Sigmoid colon (tissue), 7 donors: ENCODE data around the gene CRYBB2. TPM values are rescaled to one million over a fixed set of nuclear protein-coding genes. Genes with fewer than 3 reads are reported as not detected.
"Not testable (repeated sequence)": the region's sequence is repeated elsewhere in the genome, so short reads cannot be mapped to it uniquely, and the experiment has no call there.

Source experiments
- DNase-seq: peaks from one replicate; pipeline ENCODE4 v3.0.0-alpha.2; 2019
- H3K27ac ChIP-seq, 4 donors: fragments of 200-600 bp; sonication (generic); one replicate each; pipeline ENCODE4 v1.5.1; 2016 to 2019; ENCODE audit warnings: mild to moderate bottlenecking in 1 of 4
- H3K27me3 ChIP-seq, 3 donors: fragments of 200-600 bp; sonication (generic); one replicate each; pipeline ENCODE4 v1.5.1; 2019; ENCODE audit warnings: mild to moderate bottlenecking in 1 of 3
- H3K36me3 ChIP-seq, 4 donors: fragments of 200-600 bp; sonication (generic); one replicate each; pipeline ENCODE4 v1.5.1; 2016 to 2019
- H3K4me1 ChIP-seq, 4 donors: fragments of 200-600 bp; sonication (generic); one replicate each; pipeline ENCODE4 v1.5.1; 2017 to 2019
- H3K4me3 ChIP-seq, 4 donors: fragments of 200-600 bp; sonication (generic); one replicate each; pipeline ENCODE4 v1.5.1; 2017 to 2019; ENCODE audit warnings: mild to moderate bottlenecking in 2 of 4, moderate library complexity in 1 of 4
- H3K9me3 ChIP-seq, 4 donors: fragments of 200-600 bp in 3 of 4; sonication (generic) in 3 of 4; one replicate each; pipeline versions ENCODE4 v1.5.1 to v1.6.1; 2013 to 2019
- EP300 ChIP-seq, 4 donors: sonication (generic); formaldehyde crosslinking; IDR thresholded peaks; one replicate each; pipeline ENCODE4 v1.6.1; 2017; ENCODE audit warnings: antibody characterized with exemption in 4 of 4
- POLR2A ChIP-seq, 2 donors: fragments of 450-650 bp; IDR thresholded peaks; one replicate each; pipeline ENCODE4 v1.6.1; 2016; ENCODE audit warnings: antibody characterized with exemption in 2 of 2, mild to moderate bottlenecking in 2 of 2, moderate library complexity in 2 of 2
- POLR2AphosphoS5 ChIP-seq, 4 donors: sonication (generic); formaldehyde crosslinking; IDR thresholded peaks; one replicate each; pipeline ENCODE4 v1.6.1; 2017; ENCODE audit warnings: antibody characterized with exemption in 4 of 4
- WGBS, 2 donors: extraction: QIAGEN DNeasy Blood & Tissue Kit; methylation state at CpG; one replicate each; pipeline ENCODE4 v1.1.7; 2013; 5-methylcytosine and 5-hydroxymethylcytosine counted together
- intact Hi-C: fragments of 100-400 bp; cut with DNase I; formaldehyde crosslinking; loops from one replicate; pipeline ENCODE4 v1.15.1; 2023
- polyA plus RNA-seq, 3 donors: library from polyadenylated mRNA; stranded (reverse); fragments of 200-250 nt; gene quantifications; one replicate each; pipeline ENCODE4 v1.2.3, GENCODE V29; 2013
- total RNA-seq, 4 donors: library from RNA; depleted of rRNA; stranded (reverse); fragments of >200 nt; gene quantifications; one replicate each; pipeline ENCODE4 v1.1.0, GENCODE V29; 2016
- TF ChIP-seq, protein P1 (sequence below), 4 experiments: fragments of 450-650 bp in 3 of 4; fragments of 200-600 bp in 1 of 4; IDR thresholded peaks; one replicate each; pipeline ENCODE4 v1.5.1; 2016 to 2019; ENCODE audit warnings: antibody characterized with exemption in 4 of 4, mild to moderate bottlenecking in 3 of 4, moderate library complexity in 2 of 4
- donor health status: healthy with polysubstance abuse.
- donor health status: Bipolar disorder and iron deficiency.
- donor health status: healthy.

Gene CRYBB2
- total and polyA plus RNA-seq, 7 donors, result 0.32 to 1.1 TPM; not detected in 5

DNA sequence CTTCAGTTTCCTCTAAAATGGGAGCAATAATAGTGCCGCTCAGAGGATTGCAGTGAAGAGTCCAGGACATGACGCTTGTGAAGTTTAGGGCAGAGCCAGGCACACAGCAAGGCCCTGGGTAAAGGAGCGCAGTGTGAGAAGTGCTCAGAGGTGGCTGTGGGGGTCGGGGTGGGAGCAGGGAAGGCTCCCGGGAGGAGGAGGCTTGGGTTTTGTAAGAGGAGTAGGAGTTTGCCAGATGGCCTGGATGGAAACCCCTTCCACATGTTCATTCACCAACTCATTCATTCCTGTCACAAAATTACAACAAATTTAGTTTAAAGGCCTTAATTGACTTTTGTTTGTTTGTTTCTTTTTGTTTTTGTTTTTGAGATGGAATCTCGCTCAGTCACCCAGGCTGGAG, 17.0 kb downstream of the CRYBB2 start:
- peaks cover 0 to 6% (median 0%) of the 10 kb centered on the region in 4 donors for H3K4me1 ChIP-seq
- no peak for DNase-seq
- H3K9me3 ChIP-seq, result no peaks in the 10 kb centered on the region
- peaks cover 0 to 55% (median 25%) of the 10 kb centered on the region in 3 donors for H3K27me3 ChIP-seq
- TF ChIP-seq POLR2A (IDR thresholded peaks at IDR 0.05), result no peak
- TF ChIP-seq, protein P1, sequence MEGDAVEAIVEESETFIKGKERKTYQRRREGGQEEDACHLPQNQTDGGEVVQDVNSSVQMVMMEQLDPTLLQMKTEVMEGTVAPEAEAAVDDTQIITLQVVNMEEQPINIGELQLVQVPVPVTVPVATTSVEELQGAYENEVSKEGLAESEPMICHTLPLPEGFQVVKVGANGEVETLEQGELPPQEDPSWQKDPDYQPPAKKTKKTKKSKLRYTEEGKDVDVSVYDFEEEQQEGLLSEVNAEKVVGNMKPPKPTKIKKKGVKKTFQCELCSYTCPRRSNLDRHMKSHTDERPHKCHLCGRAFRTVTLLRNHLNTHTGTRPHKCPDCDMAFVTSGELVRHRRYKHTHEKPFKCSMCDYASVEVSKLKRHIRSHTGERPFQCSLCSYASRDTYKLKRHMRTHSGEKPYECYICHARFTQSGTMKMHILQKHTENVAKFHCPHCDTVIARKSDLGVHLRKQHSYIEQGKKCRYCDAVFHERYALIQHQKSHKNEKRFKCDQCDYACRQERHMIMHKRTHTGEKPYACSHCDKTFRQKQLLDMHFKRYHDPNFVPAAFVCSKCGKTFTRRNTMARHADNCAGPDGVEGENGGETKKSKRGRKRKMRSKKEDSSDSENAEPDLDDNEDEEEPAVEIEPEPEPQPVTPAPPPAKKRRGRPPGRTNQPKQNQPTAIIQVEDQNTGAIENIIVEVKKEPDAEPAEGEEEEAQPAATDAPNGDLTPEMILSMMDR (IDR thresholded peaks at IDR 0.05), result no peak
- no peak for TF ChIP-seq EP300 (IDR thresholded peaks at IDR 0.05)
- TF ChIP-seq POLR2AphosphoS5 (IDR thresholded peaks at IDR 0.05), result no peak
- no peak overlapping the region for H3K27ac ChIP-seq
- H3K36me3 ChIP-seq, result no peaks in the 10 kb centered on the region
- intact Hi-C loops, result no loop called here
- WGBS, 2 donors, result 86 to 89% methylated on average over 6 of the region's 6 CpGs
- no peak overlapping the region for H3K4me3 ChIP-seq

DNA sequence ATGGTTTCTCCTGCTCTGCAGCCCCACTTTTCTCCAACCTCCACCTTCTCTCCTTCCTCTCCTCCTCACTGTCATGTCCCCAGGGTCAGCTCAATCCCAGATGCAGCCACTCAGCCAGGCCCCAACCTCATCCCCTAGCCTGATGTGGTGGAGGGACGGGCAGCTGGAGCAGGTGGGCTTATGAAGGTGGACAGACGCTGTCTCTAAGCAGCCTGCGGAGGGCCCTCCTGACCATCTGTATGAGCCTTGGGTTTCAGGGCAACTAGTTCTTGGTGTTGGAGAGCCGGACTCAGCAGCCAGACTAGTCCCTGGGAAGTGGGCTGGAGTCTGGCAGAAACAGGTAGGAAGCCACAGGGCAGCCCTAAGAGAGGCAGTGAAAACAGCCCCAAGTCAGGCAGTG, 18.1 kb downstream of the CRYBB2 start:
- no peak for TF ChIP-seq POLR2AphosphoS5 (IDR thresholded peaks at IDR 0.05)
- TF ChIP-seq, protein P1 (IDR thresholded peaks at IDR 0.05), result no peak
- TF ChIP-seq POLR2A (IDR thresholded peaks at IDR 0.05), result no peak
- Histone ChIP-seq H3K36me3 (no peaks in the 10 kb centered on the region), H3K4me1 (peaks cover 0 to 6% (median 0%) of the 10 kb centered on the region in 4 donors), H3K4me3 (no peak overlapping the region), H3K9me3 (no peaks in the 10 kb centered on the region), H3K27ac (no peak overlapping the region), H3K27me3 (peaks cover 0 to 55% (median 25%) of the 10 kb centered on the region in 3 donors)
- intact Hi-C loops, result no loop called here
- 85 to 90% methylated on average over 4 of the region's 4 CpGs for WGBS, 2 donors
- DNase-seq, result no peak

DNA sequence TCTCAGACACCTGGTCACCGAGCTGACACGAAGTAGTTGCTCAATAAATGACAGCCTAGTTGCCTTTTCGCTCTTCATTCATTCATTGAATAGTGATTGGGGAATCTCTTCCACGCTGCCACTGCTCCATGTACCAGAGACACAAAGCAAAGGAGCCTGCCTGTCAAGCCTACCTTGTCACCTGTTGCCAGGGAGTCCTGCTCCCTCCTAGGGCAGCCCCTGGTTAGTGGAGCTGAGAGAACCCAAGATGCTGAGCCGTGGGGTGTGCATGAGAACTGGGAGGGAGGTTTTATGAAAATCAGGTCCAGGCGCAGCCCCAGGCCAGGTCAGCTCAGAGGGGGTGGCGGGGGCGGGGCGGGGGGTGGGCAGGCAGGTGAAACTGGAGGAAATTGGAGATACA, 18.6 kb downstream of the CRYBB2 start:
- H3K27ac ChIP-seq, H3K9me3 ChIP-seq, intact Hi-C loops, H3K4me3 ChIP-seq, DNase-seq, H3K36me3 ChIP-seq, H3K4me1 ChIP-seq: not testable (repeated sequence)
- WGBS, 2 donors, result 67 to 74% methylated on average over 9 of the region's 9 CpGs
- H3K27me3 ChIP-seq, result peaks cover 0 to 52% (median 25%) of the 10 kb centered on the region in 3 donors

DNA sequence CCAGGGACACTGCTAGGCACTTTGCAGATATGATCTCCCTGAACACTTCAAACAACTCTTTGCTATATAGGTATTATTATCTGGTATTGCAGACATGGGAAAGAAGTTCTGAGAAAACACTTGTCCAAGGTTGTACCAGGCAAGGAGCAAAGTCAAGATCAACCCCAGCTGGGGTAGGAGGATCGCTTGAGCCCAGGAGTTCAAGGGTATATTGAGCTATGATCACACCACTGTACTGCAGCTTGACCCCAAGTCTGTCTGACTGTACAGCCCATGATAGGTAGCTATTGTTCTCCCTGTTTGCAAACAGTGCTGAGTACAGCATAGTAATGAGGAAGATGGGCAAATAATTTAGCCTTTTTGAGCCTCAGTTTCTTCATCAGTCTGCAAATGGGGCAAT, 35.7 kb downstream of the CRYBB2 start:
- H3K4me1 ChIP-seq, H3K4me3 ChIP-seq, H3K36me3 ChIP-seq, H3K27me3 ChIP-seq, DNase-seq, H3K27ac ChIP-seq, intact Hi-C loops, H3K9me3 ChIP-seq: not testable (repeated sequence)
- 70% methylated on average over 1 of the region's 1 CpG for WGBS, 2 donors

DNA sequence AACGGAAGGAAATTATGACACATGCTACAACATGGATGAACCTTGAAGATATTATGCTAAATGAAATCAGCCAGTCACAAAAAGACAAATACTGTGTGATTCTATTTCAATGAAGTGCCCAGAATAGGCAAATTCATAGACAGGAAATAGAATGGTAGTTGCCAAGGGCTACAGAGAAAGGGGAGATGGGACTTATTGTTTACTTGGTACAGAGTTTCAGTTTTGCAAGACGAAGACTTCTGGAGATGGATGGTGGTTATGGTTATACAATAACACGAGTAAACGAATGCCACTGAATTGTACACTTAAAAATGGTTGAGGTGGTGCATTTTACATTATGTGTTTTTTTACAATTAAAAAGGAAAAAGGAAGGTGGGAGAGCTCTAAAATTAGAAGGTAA, 48.1 kb downstream of the CRYBB2 start:
- H3K27ac ChIP-seq, H3K4me3 ChIP-seq, H3K36me3 ChIP-seq, intact Hi-C loops, H3K4me1 ChIP-seq, H3K9me3 ChIP-seq, H3K27me3 ChIP-seq, DNase-seq: not testable (repeated sequence)
- WGBS, 2 donors, result 75 to 81% methylated on average over 4 of the region's 4 CpGs

DNA sequence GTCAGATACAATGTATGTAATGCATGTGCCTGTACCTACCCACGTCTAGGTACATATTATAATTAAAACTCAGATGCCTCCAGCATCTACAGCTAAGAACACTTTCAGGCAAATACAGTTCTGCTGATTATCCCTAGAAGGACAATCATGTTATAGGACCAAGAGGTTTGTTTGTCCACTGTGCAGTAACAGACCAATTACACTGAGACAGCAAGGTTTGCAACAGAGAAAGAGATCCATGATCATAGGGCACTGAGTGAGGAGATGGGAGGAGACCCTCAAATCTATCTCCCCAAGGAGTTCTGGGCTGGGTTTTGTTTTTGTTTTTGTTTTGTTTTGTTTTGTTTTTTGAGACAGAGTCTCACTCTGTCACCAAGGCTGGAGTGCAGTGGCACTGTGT, 49.5 kb downstream of the CRYBB2 start:
- intact Hi-C loops, H3K27me3 ChIP-seq, H3K27ac ChIP-seq, H3K4me1 ChIP-seq, H3K4me3 ChIP-seq, DNase-seq, H3K9me3 ChIP-seq, H3K36me3 ChIP-seq: not testable (repeated sequence)
- WGBS, 2 donors, result 77 to 80% methylated on average over 1 of the region's 1 CpG

DNA sequence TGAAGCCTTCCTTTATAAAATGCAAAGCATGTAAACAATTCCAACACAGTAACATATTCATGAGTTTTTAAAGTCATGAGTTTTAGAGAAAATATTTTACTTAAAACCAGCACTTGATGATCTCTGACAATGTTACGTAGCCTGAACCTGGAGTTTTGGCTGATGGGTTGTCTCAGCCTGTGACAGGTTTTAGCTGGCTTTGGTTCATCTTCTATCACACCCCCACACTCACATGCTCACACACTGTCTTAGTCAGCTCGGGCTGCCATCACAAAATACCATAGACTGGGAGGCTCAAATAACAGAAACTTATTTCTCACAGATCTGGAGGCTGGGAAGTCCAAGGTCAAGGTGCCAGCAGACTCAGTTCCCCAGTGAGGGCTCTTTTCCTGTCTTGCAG, 50.6 kb downstream of the CRYBB2 start:
- H3K27ac ChIP-seq, H3K4me3 ChIP-seq, intact Hi-C loops, H3K9me3 ChIP-seq, H3K4me1 ChIP-seq, DNase-seq, H3K27me3 ChIP-seq, H3K36me3 ChIP-seq: not testable (repeated sequence)
- 46 to 53% methylated on average over 2 of the region's 2 CpGs for WGBS, 2 donors

DNA sequence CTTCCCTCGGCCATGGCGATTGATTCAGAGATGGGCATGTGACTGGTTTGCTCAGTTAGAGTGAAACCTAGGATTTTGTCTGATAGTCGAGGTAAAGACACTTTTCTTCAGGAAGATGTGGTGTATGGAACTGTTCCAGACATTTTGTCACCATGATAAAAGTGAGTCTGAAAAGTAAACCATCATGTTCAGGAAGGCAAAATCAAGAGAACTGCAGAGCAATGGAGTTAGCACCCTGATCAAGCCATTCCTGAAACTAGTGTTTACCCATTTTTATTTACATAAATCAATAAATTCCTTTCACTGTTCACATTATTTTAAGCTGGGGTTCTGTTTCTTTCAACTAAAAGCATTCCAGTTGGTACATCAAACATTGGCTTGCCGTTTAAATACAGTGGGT, 53.8 kb downstream of the CRYBB2 start:
- H3K4me3 ChIP-seq, H3K9me3 ChIP-seq, intact Hi-C loops, DNase-seq, H3K36me3 ChIP-seq, H3K4me1 ChIP-seq, H3K27me3 ChIP-seq, H3K27ac ChIP-seq: not testable (repeated sequence)
- 83 to 85% methylated on average over 4 of the region's 4 CpGs for WGBS, 2 donors

DNA sequence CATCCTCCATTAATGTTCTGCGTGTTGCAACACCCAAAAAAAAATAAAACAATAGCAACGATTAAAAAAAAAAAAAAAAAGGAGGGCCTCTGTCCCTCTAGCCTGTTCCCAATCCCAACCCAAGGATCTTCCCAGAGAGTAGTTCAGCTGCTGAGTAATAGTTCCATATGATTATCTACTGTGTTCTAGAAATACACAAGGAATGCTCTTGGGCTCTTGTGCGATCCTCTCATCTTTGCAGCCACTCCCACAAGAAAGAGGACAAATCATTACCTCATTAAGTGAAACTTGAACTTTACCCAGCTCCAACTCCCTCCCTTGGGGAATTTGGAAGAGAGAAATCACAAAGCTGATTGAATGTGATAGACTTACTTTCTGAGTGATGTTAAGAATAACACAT, 54.5 kb downstream of the CRYBB2 start:
- H3K27ac ChIP-seq, H3K9me3 ChIP-seq, intact Hi-C loops, H3K4me3 ChIP-seq, H3K36me3 ChIP-seq, H3K27me3 ChIP-seq, DNase-seq, H3K4me1 ChIP-seq: not testable (repeated sequence)
- WGBS, 2 donors, result 84 to 88% methylated on average over 3 of the region's 3 CpGs

DNA sequence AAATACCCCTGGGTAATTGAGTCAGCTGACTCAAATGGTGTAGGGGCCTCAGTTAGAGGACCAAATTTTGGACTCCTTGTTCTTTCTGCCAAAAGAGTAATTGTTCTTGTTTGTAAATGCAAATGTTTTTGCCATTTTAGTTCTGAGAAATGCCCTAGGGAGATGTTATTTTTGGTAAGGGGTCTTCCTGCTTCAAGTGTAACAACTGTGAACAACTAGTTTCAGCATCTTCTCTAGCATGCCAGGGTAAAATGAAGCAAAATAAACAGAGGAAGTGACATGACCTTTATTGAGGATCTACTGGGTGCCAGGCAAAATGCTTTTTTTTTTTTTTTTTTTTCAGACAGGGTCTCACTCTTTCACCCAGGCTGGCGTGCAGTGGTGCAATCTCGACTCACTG, 60.7 kb downstream of the CRYBB2 start:
- intact Hi-C loops, H3K9me3 ChIP-seq: not testable (repeated sequence)
- 60 to 79% methylated on average over 2 of the region's 2 CpGs for WGBS, 2 donors

More for the DNA sequence above, 60.7 kb downstream of the CRYBB2 start:
- Histone ChIP-seq H3K27me3 (peaks cover 13 to 63% (median 17%) of the 10 kb centered on the region in 3 donors), H3K4me1 (peaks cover 0 to 12% (median 5%) of the 10 kb centered on the region in 4 donors)
- H3K4me3 ChIP-seq, DNase-seq, H3K36me3 ChIP-seq, H3K27ac ChIP-seq: not testable (repeated sequence)
